ELR (cell line): Measurements from ENCODE around the gene RIMKLB.
"Not testable (repeated sequence)": the region's sequence is repeated elsewhere in the genome, so short reads cannot be mapped to it uniquely, and the experiment has no call there.

Experiments
- DNase-seq: peaks from one replicate; pipeline ENCODE4 v3.0.0-alpha.2; 2015; ENCODE audit warnings: low read depth

The RIMKLB gene

GRCh38 chr12:8779281-8779680 lies 81.5 kb downstream of the RIMKLB start:
- no peak for DNase-seq

GRCh38 chr12:8779862-8780261 lies 82.1 kb downstream of the RIMKLB start:
- DNase-seq, result no peak

GRCh38 chr12:8780389-8780788 lies 82.6 kb downstream of the RIMKLB start:
- peak; percentile 36 for DNase-seq

GRCh38 chr12:8781381-8782127 lies 83.8 kb downstream of the RIMKLB start:
- DNase-seq, result no peak

GRCh38 chr12:8784290-8784888 lies 86.6 kb downstream of the RIMKLB start:
- no peak for DNase-seq

GRCh38 chr12:8785499-8785898 lies 87.7 kb downstream of the RIMKLB start:
- DNase-seq, result no peak

GRCh38 chr12:8787206-8787605 lies 89.4 kb downstream of the RIMKLB start:
- not testable (repeated sequence) for DNase-seq

GRCh38 chr12:8788706-8789105 lies 90.9 kb downstream of the RIMKLB start:
- not testable (repeated sequence) for DNase-seq

GRCh38 chr12:8789341-8790013 lies 91.7 kb downstream of the RIMKLB start:
- DNase-seq, result not testable (repeated sequence)

GRCh38 chr12:8793226-8793625 lies 95.4 kb downstream of the RIMKLB start:
- not testable (repeated sequence) for DNase-seq

GRCh38 chr12:8794611-8795010 lies 96.8 kb downstream of the RIMKLB start:
- not testable (repeated sequence) for DNase-seq

GRCh38 chr12:8796831-8797626 lies 99.2 kb downstream of the RIMKLB start:
- DNase-seq, result no peak

- not testable (repeated sequence) for DNase-seq
Observed at GRCh38 chr12:8801213-8801612, 103.4 kb downstream of the RIMKLB start.

- DNase-seq, result not testable (repeated sequence)
Observed at GRCh38 chr12:8804833-8805232, 107.0 kb downstream of the RIMKLB start.

GRCh38 chr12:8805487-8805886 lies 107.7 kb downstream of the RIMKLB start:
- not testable (repeated sequence) for DNase-seq

- DNase-seq, result not testable (repeated sequence)
Observed at GRCh38 chr12:8807084-8807483, 109.3 kb downstream of the RIMKLB start.

GRCh38 chr12:8810112-8810511 lies 112.3 kb downstream of the RIMKLB start:
- DNase-seq, result not testable (repeated sequence)

- no peak for DNase-seq
Observed at GRCh38 chr12:8813572-8814357, 116.0 kb downstream of the RIMKLB start.

- no peak for DNase-seq
Observed at GRCh38 chr12:8816448-8817050, 118.8 kb downstream of the RIMKLB start.

GRCh38 chr12:8817856-8818255 lies 120.1 kb downstream of the RIMKLB start:
- no peak for DNase-seq

GRCh38 chr12:8818526-8818925 lies 120.7 kb downstream of the RIMKLB start:
- no peak for DNase-seq
